Measurements from ENCODE around the gene NUDCD2. TPM values are rescaled to one million over a fixed set of nuclear protein-coding genes. Genes with fewer than 3 reads are reported as not detected.

NUDCD2 gene
- total RNA-seq, 6 donors from 2014 or later: 3.1 to 25.6 (median 7.9) TPM

DNA sequence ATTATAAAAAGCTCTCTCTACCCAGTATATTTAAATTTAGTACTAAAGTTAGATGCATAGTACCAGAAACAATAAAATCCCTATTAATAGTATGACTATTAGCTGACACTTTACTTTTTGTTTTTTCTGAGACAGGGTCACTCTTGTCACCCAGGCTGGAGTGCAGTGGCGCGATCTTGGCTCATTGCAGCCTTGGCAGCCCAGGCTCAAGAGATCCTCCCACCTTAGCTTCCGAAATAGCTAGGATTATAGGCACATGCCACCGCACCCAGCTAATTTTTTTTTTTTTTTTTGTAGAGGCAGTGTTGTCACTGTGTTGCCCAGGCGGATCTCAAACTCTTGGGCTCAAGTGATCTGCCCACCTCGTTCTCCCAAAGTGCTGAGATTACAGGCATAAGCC is 14.6 kb downstream of the NUDCD2 start:
- WGBS, 2 donors: 84 to 93% methylated on average over 6 of the region's 6 CpGs
- Histone ChIP-seq H3K27ac (no peak overlapping the region), H3K36me3 (peaks cover 18 to 74% (median 41%) of the 10 kb centered on the region in 4 donors), H3K4me3 (no peak overlapping the region), H3K4me1 (peaks cover 0 to 2% (median 0%) of the 10 kb centered on the region in 4 donors), H3K9me3 (no peaks in the 10 kb centered on the region), H3K27me3 (no peaks in the 10 kb centered on the region)
- ATAC-seq (ENCODE audit: low FRiP score in 2 of 2): no peak
- TF ChIP-seq POLR2A (IDR thresholded peaks at IDR 0.05) (no peak), EP300 (IDR thresholded peaks at IDR 0.05) (no peak), POLR2AphosphoS5 (IDR thresholded peaks at IDR 0.05) (no peak)
- TF ChIP-seq, protein P1, sequence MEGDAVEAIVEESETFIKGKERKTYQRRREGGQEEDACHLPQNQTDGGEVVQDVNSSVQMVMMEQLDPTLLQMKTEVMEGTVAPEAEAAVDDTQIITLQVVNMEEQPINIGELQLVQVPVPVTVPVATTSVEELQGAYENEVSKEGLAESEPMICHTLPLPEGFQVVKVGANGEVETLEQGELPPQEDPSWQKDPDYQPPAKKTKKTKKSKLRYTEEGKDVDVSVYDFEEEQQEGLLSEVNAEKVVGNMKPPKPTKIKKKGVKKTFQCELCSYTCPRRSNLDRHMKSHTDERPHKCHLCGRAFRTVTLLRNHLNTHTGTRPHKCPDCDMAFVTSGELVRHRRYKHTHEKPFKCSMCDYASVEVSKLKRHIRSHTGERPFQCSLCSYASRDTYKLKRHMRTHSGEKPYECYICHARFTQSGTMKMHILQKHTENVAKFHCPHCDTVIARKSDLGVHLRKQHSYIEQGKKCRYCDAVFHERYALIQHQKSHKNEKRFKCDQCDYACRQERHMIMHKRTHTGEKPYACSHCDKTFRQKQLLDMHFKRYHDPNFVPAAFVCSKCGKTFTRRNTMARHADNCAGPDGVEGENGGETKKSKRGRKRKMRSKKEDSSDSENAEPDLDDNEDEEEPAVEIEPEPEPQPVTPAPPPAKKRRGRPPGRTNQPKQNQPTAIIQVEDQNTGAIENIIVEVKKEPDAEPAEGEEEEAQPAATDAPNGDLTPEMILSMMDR (IDR thresholded peaks at IDR 0.05): no peak
- DNase-seq: no peak

GRCh38 chr5:163444526-163444925 is 15.4 kb downstream of the NUDCD2 start:
- H3K4me1 ChIP-seq: peaks cover 6 to 11% (median 7%) of the 10 kb centered on the region in 4 donors
- H3K27me3 ChIP-seq: no peaks in the 10 kb centered on the region
- TF ChIP-seq, protein P1 (IDR thresholded peaks at IDR 0.05): no peak
- no peak for TF ChIP-seq EP300 (IDR thresholded peaks at IDR 0.05)
- no peak for TF ChIP-seq POLR2AphosphoS5 (IDR thresholded peaks at IDR 0.05)
- TF ChIP-seq POLR2A (IDR thresholded peaks at IDR 0.05): no peak
- DNase-seq (no peak), ATAC-seq (ENCODE audit: low FRiP score in 2 of 2) (no peak)
- H3K36me3 ChIP-seq: peaks cover 18 to 77% (median 41%) of the 10 kb centered on the region in 4 donors
- H3K9me3 ChIP-seq: no peaks in the 10 kb centered on the region
- no peak overlapping the region for H3K4me3 ChIP-seq
- WGBS, 2 donors: 96 to 97% methylated on average over 1 of the region's 1 CpG
- H3K27ac ChIP-seq: no peak overlapping the region

DNA sequence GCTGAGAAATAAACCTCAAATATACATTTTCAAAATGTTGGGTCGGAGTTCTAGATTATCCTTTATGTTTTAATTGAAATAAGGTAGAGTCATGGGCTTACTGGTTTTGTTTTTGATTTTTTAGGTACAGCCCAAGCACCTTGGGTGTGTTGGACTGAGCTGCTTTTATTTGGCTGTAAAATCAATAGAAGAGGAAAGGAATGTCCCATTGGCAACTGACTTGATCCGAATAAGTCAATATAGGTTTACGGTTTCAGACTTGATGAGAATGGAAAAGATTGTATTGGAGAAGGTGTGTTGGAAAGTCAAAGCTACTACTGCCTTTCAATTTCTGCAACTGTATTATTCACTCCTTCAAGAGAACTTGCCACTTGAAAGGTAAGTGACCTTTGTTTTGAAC is 18.9 kb downstream of the NUDCD2 start:
- DNase-seq (no peak), ATAC-seq (ENCODE audit: low FRiP score in 2 of 2) (no peak)
- no peaks in the 10 kb centered on the region for H3K9me3 ChIP-seq
- H3K27ac ChIP-seq: no peak overlapping the region
- TF ChIP-seq POLR2A (IDR thresholded peaks at IDR 0.05): no peak
- TF ChIP-seq EP300 (IDR thresholded peaks at IDR 0.05): no peak
- TF ChIP-seq POLR2AphosphoS5 (IDR thresholded peaks at IDR 0.05): no peak
- TF ChIP-seq, protein P1 (IDR thresholded peaks at IDR 0.05): no peak
- 96 to 97% methylated on average over 3 of the region's 3 CpGs for WGBS, 2 donors
- H3K4me3 ChIP-seq: no peak overlapping the region
- no peaks in the 10 kb centered on the region for H3K27me3 ChIP-seq
- peaks cover 13 to 48% (median 24%) of the 10 kb centered on the region in 4 donors for H3K36me3 ChIP-seq
- peaks cover 20 to 27% (median 24%) of the 10 kb centered on the region in 4 donors for H3K4me1 ChIP-seq

GRCh38 chr5:163439092-163439425 is 20.8 kb downstream of the NUDCD2 start:
- no peak for DNase-seq
- WGBS, 2 donors: 54 to 73% methylated on average over 2 of the region's 2 CpGs

More at GRCh38 chr5:163439092-163439425, 20.8 kb downstream of the NUDCD2 start:
- peaks cover 20 to 27% (median 24%) of the 10 kb centered on the region in 4 donors for H3K4me1 ChIP-seq
- no peaks in the 10 kb centered on the region for H3K9me3 ChIP-seq
- peaks cover 13 to 29% (median 19%) of the 10 kb centered on the region in 4 donors for H3K36me3 ChIP-seq
- ATAC-seq (ENCODE audit: low FRiP score in 2 of 2): no peak
- no peaks in the 10 kb centered on the region for H3K27me3 ChIP-seq
- H3K4me3 ChIP-seq: peak overlapping the region in 3 of 4 donors; percentile 73 to 95 (median 91)
- TF ChIP-seq POLR2AphosphoS5 (IDR thresholded peaks at IDR 0.05): no peak
- no peak for TF ChIP-seq EP300 (IDR thresholded peaks at IDR 0.05)
- no peak for TF ChIP-seq POLR2A (IDR thresholded peaks at IDR 0.05)
- TF ChIP-seq, protein P1 (IDR thresholded peaks at IDR 0.05): no peak
- no peak overlapping the region for H3K27ac ChIP-seq
